Cardiac muscle cell (in vitro differentiated cells and primary cell): ENCODE measurements around the gene MFAP3L. TPM values are rescaled to one million over a fixed set of nuclear protein-coding genes. Genes with fewer than 3 reads are reported as not detected.

Experiments used
- DNase-seq, 2 donors: peaks; one replicate each; pipeline versions ENCODE4 v3.0.0 to v3.0.0-alpha.2; 2010 to 2017; ENCODE audit warnings: low read depth in 1 of 2, low spot score in 1 of 2
- H3K27ac ChIP-seq: fragments of 200-600 bp; sonication (generic); 2 replicates; pipeline ENCODE4 v1.5.1; 2016
- H3K27me3 ChIP-seq: fragments of 200-600 bp; sonication (generic); 2 replicates; pipeline ENCODE4 v1.6.0; 2016; ENCODE audit warnings: control low read depth
- H3K36me3 ChIP-seq: fragments of 200-600 bp; sonication (generic); 2 replicates; pipeline ENCODE4 v1.5.1; 2016; ENCODE audit warnings: control low read depth
- H3K4me1 ChIP-seq: fragments of 200-600 bp; sonication (generic); 2 replicates; pipeline ENCODE4 v1.8.1; 2017; ENCODE audit warnings: low read depth, mild to moderate bottlenecking, mixed run types
- H3K4me3 ChIP-seq: fragments of 200-600 bp; sonication (generic); 2 replicates; pipeline ENCODE4 v1.5.1; 2016; ENCODE audit warnings: mild to moderate bottlenecking
- H3K9me3 ChIP-seq: fragments of 200-600 bp; sonication (generic); 2 replicates; pipeline ENCODE4 v1.5.1; 2017; ENCODE audit warnings: low read depth, mild to moderate bottlenecking, control low read depth
- polyA plus RNA-seq: library from polyadenylated mRNA; unstranded; fragments of >200 nt; fragmentation: Nextera tagmentation; extraction: Ambion mirVana; gene quantifications from 2 replicates; pipeline ENCODE4 v1.2.1, GENCODE V29; 2016
- total RNA-seq: library from RNA; depleted of rRNA; stranded (reverse); fragments of >200 nt; gene quantifications from 2 replicates; pipeline ENCODE4 v1.2.3, GENCODE V29; 2016
- TF ChIP-seq, protein P1 (sequence below): IDR thresholded peaks from 2 replicates; pipeline ENCODE4 v1.5.1; 2012; ENCODE audit warnings: low read depth, mild to moderate bottlenecking, low read length

The MFAP3L gene
- total and polyA plus RNA-seq, 2 experiments from 2014 or later, result 2.3 to 2.8 TPM

GRCh38 chr4:169986369-169986768 is 39.8 kb downstream of the MFAP3L start:
- H3K4me1 ChIP-seq, result no peaks in the 10 kb centered on the region
- no peaks in the 10 kb centered on the region for H3K27me3 ChIP-seq
- TF ChIP-seq, protein P1, sequence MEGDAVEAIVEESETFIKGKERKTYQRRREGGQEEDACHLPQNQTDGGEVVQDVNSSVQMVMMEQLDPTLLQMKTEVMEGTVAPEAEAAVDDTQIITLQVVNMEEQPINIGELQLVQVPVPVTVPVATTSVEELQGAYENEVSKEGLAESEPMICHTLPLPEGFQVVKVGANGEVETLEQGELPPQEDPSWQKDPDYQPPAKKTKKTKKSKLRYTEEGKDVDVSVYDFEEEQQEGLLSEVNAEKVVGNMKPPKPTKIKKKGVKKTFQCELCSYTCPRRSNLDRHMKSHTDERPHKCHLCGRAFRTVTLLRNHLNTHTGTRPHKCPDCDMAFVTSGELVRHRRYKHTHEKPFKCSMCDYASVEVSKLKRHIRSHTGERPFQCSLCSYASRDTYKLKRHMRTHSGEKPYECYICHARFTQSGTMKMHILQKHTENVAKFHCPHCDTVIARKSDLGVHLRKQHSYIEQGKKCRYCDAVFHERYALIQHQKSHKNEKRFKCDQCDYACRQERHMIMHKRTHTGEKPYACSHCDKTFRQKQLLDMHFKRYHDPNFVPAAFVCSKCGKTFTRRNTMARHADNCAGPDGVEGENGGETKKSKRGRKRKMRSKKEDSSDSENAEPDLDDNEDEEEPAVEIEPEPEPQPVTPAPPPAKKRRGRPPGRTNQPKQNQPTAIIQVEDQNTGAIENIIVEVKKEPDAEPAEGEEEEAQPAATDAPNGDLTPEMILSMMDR, result no peak
- no peaks in the 10 kb centered on the region for H3K9me3 ChIP-seq
- DNase-seq, result no peak
- no peak overlapping the region for H3K27ac ChIP-seq
- H3K4me3 ChIP-seq, result no peak overlapping the region
- H3K36me3 ChIP-seq, result no peaks in the 10 kb centered on the region

DNA sequence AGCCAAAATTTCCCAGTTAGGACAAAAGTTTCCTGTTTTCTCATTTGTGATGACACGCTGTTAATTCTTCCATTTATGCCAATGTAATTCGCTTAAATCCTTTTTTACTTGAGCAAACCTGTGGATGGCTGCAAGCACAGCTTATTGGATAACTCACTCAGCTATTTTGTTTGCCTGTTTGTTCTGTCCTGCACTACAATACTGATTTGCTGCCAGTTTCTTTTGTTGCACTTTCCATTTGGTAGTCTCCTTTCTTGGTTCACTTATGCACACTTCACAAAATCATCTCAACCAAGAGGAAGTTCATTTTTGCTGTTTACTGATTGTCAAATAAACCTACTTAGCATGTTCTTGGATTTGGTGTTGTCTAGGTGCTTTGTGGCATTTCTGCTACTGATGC is 40.3 kb downstream of the MFAP3L start:
- no peaks in the 10 kb centered on the region for H3K27me3 ChIP-seq
- no peaks in the 10 kb centered on the region for H3K9me3 ChIP-seq
- no peaks in the 10 kb centered on the region for H3K4me1 ChIP-seq
- TF ChIP-seq, protein P1, result no peak
- H3K36me3 ChIP-seq, result no peaks in the 10 kb centered on the region
- no peak overlapping the region for H3K4me3 ChIP-seq
- H3K27ac ChIP-seq, result no peak overlapping the region
- DNase-seq, result no peak

DNA sequence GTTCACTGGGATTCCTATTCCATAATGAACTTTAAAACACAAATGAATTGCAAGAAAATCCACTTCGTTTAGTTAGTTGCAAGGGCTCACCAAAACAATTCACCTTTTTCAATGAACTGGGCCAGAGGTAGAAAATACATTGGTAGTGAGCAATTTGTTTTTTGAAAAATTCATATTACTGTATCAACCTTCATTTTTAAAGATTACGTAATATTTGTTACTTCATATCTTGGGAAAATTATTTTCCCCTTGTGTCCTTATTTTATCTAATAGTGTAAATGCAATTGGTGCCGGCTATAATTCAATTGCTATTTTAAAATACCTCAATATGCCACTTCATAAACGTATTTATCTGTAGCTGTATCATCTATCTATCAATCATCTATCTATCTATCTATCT is 41.5 kb downstream of the MFAP3L start:
- H3K4me1 ChIP-seq, result no peaks in the 10 kb centered on the region
- H3K27ac ChIP-seq, result no peak overlapping the region
- TF ChIP-seq, protein P1, result no peak
- no peak overlapping the region for H3K4me3 ChIP-seq
- H3K36me3 ChIP-seq, result no peaks in the 10 kb centered on the region
- DNase-seq, result no peak
- no peaks in the 10 kb centered on the region for H3K9me3 ChIP-seq
- no peaks in the 10 kb centered on the region for H3K27me3 ChIP-seq

- Histone ChIP-seq H3K36me3 (no peaks in the 10 kb centered on the region), H3K27ac (no peak overlapping the region)
- DNase-seq, result no peak
Observed at GRCh38 chr4:169984173-169984572, 42.0 kb downstream of the MFAP3L start.

DNA sequence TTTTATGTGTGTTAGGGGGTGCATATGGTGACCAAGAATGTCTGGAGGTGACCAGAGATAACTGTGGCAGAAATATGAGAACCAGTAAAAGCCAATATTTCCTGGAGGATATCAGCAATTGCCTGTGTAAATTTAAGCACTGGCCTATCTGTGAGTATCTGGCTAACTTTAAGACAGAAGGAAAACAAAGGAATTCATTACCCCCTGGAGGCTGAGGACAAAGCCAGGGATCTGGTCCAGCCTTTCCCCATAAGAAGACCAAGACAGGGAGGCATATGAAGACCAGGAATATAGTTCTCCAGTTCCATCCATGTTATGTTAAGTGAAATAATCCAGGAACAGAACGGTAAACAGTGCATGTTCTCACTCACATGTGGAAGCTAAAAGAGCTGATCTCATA is 49.2 kb downstream of the MFAP3L start:
- no peak for DNase-seq
- H3K27ac ChIP-seq, result no peak overlapping the region
- TF ChIP-seq, protein P1, result no peak

More at GRCh38 chr4:169984173-169984572, 42.0 kb downstream of the MFAP3L start:
- no peaks in the 10 kb centered on the region for H3K4me1 ChIP-seq
- H3K27me3 ChIP-seq, result no peaks in the 10 kb centered on the region
- TF ChIP-seq, protein P1, result no peak
- H3K9me3 ChIP-seq, result no peaks in the 10 kb centered on the region
- H3K4me3 ChIP-seq, result no peak overlapping the region

More for the DNA sequence above, 49.2 kb downstream of the MFAP3L start:
- Histone ChIP-seq H3K4me1 (no peaks in the 10 kb centered on the region), H3K36me3 (no peaks in the 10 kb centered on the region), H3K27me3 (no peaks in the 10 kb centered on the region), H3K4me3 (no peak overlapping the region), H3K9me3 (no peaks in the 10 kb centered on the region)
